MM.1S (cell line): Measurements from ENCODE around the gene CFAP74.

ENCODE experiments used
- DNase-seq: peaks from one replicate; pipeline ENCODE4 v3.0.0-alpha.2; 2015
- H2AFZ ChIP-seq: fragments of 300-600 bp; sonication (generic); 2 replicates; pipeline ENCODE4 v1.6.0; 2016; ENCODE audit warnings: antibody characterized with exemption, low read length
- H3F3A ChIP-seq: fragments of 300-600 bp; sonication (generic); 2 replicates; pipeline ENCODE4 v1.6.1; 2016; ENCODE audit warnings: mild to moderate bottlenecking, antibody characterized with exemption, low read length, moderate library complexity, mixed read lengths; ENCODE audit not compliant: insufficient read depth
- H3K27ac ChIP-seq: fragments of 300-600 bp; sonication (generic); 2 replicates; pipeline ENCODE4 v1.5.1; 2016; ENCODE audit warnings: mild to moderate bottlenecking, low read length
- H3K27me3 ChIP-seq: fragments of 300-600 bp; sonication (generic); replicated peaks from 2 replicates; pipeline ENCODE4 v1.6.0; 2016; ENCODE audit warnings: low read length; ENCODE audit not compliant: insufficient read depth
- H3K36me3 ChIP-seq: fragments of 300-600 bp; sonication (generic); replicated peaks from 2 replicates; pipeline ENCODE4 v1.6.1; 2016; ENCODE audit warnings: mild to moderate bottlenecking, low read length, mixed read lengths; ENCODE audit not compliant: insufficient read depth
- H3K4me1 ChIP-seq: fragments of 300-600 bp; sonication (generic); 2 replicates; pipeline ENCODE4 v1.6.1; 2016; ENCODE audit warnings: low read length, mixed read lengths
- H3K4me2 ChIP-seq: fragments of 300-600 bp; sonication (generic); 2 replicates; pipeline ENCODE4 v1.6.0; 2016; ENCODE audit warnings: low read depth, low read length
- H3K4me3 ChIP-seq: fragments of 300-600 bp; sonication (generic); 2 replicates; pipeline ENCODE4 v1.5.1; 2016; ENCODE audit warnings: low read length, mixed read lengths
- H3K79me2 ChIP-seq: fragments of 300-600 bp; sonication (generic); 2 replicates; pipeline ENCODE4 v1.6.1; 2016; ENCODE audit warnings: mixed run types, low read length, mixed read lengths
- H3K9ac ChIP-seq: fragments of 300-600 bp; sonication (generic); 2 replicates; pipeline ENCODE4 v1.6.1; 2016; ENCODE audit warnings: low read length, mixed read lengths
- H3K9me2 ChIP-seq: fragments of 300-600 bp; sonication (generic); replicated peaks from 2 replicates; pipeline ENCODE4 v1.6.1; 2016; ENCODE audit warnings: mild to moderate bottlenecking, low read length, mixed read lengths; ENCODE audit not compliant: insufficient read depth
- H3K9me3 ChIP-seq: fragments of 300-600 bp; sonication (generic); replicated peaks from 2 replicates; pipeline ENCODE4 v1.6.1; 2016; ENCODE audit warnings: mild to moderate bottlenecking, low read length, mixed read lengths; ENCODE audit not compliant: insufficient read depth
- H4K20me1 ChIP-seq: fragments of 300-600 bp; sonication (generic); 2 replicates; pipeline ENCODE4 v1.6.1; 2016; ENCODE audit warnings: mild to moderate bottlenecking, low read length, moderate library complexity, mixed read lengths; ENCODE audit not compliant: insufficient read depth
- EZH2 ChIP-seq: fragments of 300-600 bp; sonication (generic); optimal IDR thresholded peaks from 2 replicates; pipeline ENCODE3; 2017; ENCODE audit warnings: low read depth, mild to moderate bottlenecking, antibody characterized with exemption, low read length, mixed read lengths
- EZH2phosphoT487 ChIP-seq: fragments of 300-600 bp; sonication (generic); IDR thresholded peaks from 2 replicates; pipeline ENCODE4 v1.6.1; 2018; ENCODE audit warnings: antibody characterized with exemption, low read length
- TF ChIP-seq, protein P1 (sequence below): fragments of 300-600 bp; sonication (generic); IDR thresholded peaks from 2 replicates; pipeline ENCODE4 v1.5.1; 2016; ENCODE audit warnings: antibody characterized with exemption, low read length, mixed read lengths

The CFAP74 gene

DNA sequence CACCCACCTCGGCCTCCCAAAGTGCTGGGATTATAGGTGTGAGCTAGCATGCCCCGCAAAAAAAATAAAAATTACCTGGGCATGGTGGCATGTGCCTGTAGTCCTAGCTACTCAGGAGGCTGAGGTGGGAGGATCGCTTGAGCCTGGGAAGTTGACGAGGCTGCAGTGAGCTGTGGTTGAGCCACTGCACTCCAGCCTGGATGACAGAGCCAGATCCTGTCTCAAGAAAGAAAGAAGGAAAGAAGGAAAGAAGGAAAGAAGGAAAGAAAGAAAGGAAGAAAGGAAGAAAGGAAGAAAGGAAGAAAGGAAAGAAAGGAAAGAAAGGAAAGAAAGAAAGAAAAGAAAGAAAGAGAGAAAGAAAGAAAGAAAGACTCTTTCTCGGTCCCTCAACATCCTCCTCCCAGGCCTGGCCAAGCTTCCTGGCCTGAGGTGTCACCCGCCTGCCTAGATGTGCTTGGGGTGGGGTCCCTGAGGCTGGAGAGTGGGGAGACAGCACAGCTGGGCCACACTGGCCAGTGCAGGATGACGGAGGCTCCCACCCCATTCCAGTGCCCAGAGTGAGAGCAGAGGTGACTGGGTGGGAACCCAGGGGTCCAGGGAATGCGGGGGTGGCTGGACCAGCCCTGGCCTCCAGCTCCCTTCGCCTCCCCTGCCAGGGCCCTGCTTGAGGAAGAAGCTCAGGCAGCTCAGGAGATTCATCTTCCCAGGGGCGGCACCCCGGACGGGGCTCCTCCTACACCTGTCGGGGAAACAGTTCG, 102.5 kb downstream of the CFAP74 start:
- no peak overlapping the region for H3K27ac ChIP-seq
- no peak overlapping the region for H3K9ac ChIP-seq
- H3K36me3 ChIP-seq, result no peaks in the 10 kb centered on the region
- no peak overlapping the region for H3K4me2 ChIP-seq
- no peaks in the 10 kb centered on the region for H3K79me2 ChIP-seq
- TF ChIP-seq EZH2phosphoT487 (no peak), EZH2 (no peak)
- TF ChIP-seq, protein P1, sequence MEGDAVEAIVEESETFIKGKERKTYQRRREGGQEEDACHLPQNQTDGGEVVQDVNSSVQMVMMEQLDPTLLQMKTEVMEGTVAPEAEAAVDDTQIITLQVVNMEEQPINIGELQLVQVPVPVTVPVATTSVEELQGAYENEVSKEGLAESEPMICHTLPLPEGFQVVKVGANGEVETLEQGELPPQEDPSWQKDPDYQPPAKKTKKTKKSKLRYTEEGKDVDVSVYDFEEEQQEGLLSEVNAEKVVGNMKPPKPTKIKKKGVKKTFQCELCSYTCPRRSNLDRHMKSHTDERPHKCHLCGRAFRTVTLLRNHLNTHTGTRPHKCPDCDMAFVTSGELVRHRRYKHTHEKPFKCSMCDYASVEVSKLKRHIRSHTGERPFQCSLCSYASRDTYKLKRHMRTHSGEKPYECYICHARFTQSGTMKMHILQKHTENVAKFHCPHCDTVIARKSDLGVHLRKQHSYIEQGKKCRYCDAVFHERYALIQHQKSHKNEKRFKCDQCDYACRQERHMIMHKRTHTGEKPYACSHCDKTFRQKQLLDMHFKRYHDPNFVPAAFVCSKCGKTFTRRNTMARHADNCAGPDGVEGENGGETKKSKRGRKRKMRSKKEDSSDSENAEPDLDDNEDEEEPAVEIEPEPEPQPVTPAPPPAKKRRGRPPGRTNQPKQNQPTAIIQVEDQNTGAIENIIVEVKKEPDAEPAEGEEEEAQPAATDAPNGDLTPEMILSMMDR, result no peak
- H3K4me1 ChIP-seq, result peaks cover 13% of the 10 kb centered on the region
- no peak overlapping the region for H3K4me3 ChIP-seq
- H3K9me3 ChIP-seq, result no peaks in the 10 kb centered on the region
- H3K27me3 ChIP-seq, result no peaks in the 10 kb centered on the region
- H2AFZ ChIP-seq, result no peak overlapping the region
- no peak for DNase-seq
- H3K9me2 ChIP-seq, result no peaks in the 10 kb centered on the region
- H3F3A ChIP-seq, result peaks cover 13% of the 10 kb centered on the region
- no peaks in the 10 kb centered on the region for H4K20me1 ChIP-seq

DNA sequence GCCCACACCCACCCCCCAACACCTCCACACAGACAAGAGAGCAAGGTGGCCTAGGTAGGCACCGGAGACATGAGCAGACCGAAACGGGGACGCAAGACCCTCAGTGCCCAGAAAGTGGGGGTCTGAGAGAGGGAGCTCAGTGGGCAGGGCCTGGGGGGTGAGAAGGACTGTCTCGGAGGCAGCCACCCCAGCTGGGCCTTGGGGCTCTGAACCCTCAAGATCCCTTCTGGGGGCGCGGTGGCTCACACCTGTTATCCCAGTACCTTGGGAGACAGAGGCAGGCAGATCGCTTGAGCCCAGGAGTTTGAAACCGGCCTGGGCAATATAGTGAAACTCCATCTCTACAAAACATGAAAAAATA, 103.6 kb downstream of the CFAP74 start:
- Histone ChIP-seq H3K9me3 (no peaks in the 10 kb centered on the region), H3K79me2 (no peaks in the 10 kb centered on the region), H3F3A (peaks cover 13% of the 10 kb centered on the region), H4K20me1 (no peaks in the 10 kb centered on the region), H3K9me2 (no peaks in the 10 kb centered on the region), H3K4me1 (peaks cover 10% of the 10 kb centered on the region), H3K4me3 (no peak overlapping the region), H3K27me3 (no peaks in the 10 kb centered on the region), H3K4me2 (no peak overlapping the region), H3K36me3 (no peaks in the 10 kb centered on the region), H3K9ac (no peak overlapping the region), H2AFZ (no peak overlapping the region), H3K27ac (no peak overlapping the region)
- DNase-seq, result no peak
- no peak for TF ChIP-seq EZH2phosphoT487
- TF ChIP-seq, protein P1, result no peak

DNA sequence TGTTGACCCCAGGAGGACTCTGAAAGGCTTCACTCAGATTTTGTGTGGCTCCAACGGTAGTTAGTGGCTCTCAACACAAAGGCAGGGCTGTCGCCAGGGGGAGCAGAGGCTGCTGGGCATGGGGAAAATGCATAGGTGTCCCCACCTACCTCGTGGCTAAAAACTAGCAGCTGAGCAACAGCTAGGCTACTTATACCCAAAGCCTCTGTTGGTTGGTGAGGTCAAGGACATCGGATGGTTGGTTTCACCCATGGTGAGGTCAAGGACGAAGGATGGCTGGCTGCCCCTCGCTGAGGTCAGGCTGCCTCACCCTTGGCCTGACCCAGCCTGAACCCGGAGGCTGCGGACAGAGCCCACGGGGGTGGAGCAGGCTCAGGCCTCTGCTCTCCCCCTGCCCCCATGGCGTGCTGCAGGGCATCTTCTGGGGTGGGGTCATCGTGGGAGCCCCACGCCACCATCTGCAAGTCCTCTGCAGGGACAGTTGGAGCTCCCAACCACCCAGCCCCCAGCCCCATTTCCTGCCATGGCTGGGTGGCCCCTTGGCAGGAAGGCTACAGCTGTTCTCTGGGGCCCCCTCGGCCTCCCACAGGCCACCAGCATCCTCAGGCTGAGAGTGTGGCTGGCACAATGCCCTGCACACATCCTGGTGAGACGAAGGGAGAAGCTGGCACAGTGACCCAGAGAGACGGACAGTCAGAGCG, 104.2 kb downstream of the CFAP74 start:
- no peak overlapping the region for H2AFZ ChIP-seq
- no peaks in the 10 kb centered on the region for H3K36me3 ChIP-seq
- H3K27me3 ChIP-seq, result no peaks in the 10 kb centered on the region
- no peaks in the 10 kb centered on the region for H4K20me1 ChIP-seq
- no peaks in the 10 kb centered on the region for H3K79me2 ChIP-seq
- H3K4me3 ChIP-seq, result no peak overlapping the region
- no peaks in the 10 kb centered on the region for H3K9me2 ChIP-seq
- no peak overlapping the region for H3K27ac ChIP-seq
- no peak for DNase-seq
- TF ChIP-seq EZH2 (no peak), EZH2phosphoT487 (no peak)
- TF ChIP-seq, protein P1, result no peak; the same call in 1 of the 2 replicates
- H3K9ac ChIP-seq, result no peak overlapping the region
- no peaks in the 10 kb centered on the region for H3K9me3 ChIP-seq
- H3K4me2 ChIP-seq, result no peak overlapping the region
- peaks cover 15% of the 10 kb centered on the region for H3K4me1 ChIP-seq
- H3F3A ChIP-seq, result peaks cover 13% of the 10 kb centered on the region
